ENCODE measurements around the gene PAX5. TPM values are rescaled to one million over a fixed set of nuclear protein-coding genes. Genes with fewer than 3 reads are reported as not detected.

Gene PAX5
- total and polyA plus RNA-seq, 4 donors, result 0.08 to 2.3 (median 0.40) TPM

DNA sequence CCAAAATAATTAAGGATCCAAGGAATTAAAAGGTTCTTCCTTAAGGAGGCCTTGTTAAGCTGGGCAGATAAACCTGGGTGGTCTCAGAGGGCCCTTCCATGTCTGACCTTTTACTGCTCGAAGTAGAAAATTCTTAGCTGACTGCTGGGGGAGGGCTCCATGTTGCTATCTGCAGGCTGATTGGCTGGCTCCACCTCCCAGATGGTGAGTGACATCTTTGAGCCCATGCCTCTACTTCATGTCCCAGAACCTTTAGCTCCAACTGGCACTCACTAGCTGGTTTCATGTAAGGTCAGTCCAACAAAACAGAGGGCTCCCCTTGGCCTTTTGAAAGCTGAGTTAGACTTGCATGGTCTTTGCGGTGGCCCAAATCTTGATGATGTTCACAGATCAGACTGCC is 188.2 kb downstream of the PAX5 start:
- DNase-seq (no peak), ATAC-seq (ENCODE audit: insufficient read depth, low FRiP score) (no peak)
- Histone ChIP-seq H3K27ac (ENCODE audit: low read depth in 1 of 2, low read length in 1 of 2) (no peak overlapping the region), H3K4me1 (ENCODE audit: control insufficient read depth in 5 of 5, insufficient read depth in 5 of 5, low read length in 5 of 5) (no peaks in the 10 kb centered on the region), H3K27me3 (ENCODE audit: control insufficient read depth in 3 of 3, insufficient read depth in 3 of 3, low read length in 2 of 3) (peaks cover 0 to 5% (median 0%) of the 10 kb centered on the region in 3 donors), H3K4me3 (no peak overlapping the region), H3K36me3 (ENCODE audit: control insufficient read depth in 4 of 4, insufficient read depth in 4 of 4, low read length in 4 of 4) (no peaks in the 10 kb centered on the region), H3K9me3 (ENCODE audit: control insufficient read depth in 4 of 4, insufficient read depth in 3 of 4, low read length in 3 of 4) (peaks cover 0 to 4% (median 0%) of the 10 kb centered on the region in 4 donors), H3K9ac (ENCODE audit: insufficient read depth in 1 of 2, low read length in 2 of 2) (no peak overlapping the region)
- WGBS, 2 donors, result 81 to 85% methylated on average over 2 of the region's 2 CpGs
- TF ChIP-seq, protein P1, sequence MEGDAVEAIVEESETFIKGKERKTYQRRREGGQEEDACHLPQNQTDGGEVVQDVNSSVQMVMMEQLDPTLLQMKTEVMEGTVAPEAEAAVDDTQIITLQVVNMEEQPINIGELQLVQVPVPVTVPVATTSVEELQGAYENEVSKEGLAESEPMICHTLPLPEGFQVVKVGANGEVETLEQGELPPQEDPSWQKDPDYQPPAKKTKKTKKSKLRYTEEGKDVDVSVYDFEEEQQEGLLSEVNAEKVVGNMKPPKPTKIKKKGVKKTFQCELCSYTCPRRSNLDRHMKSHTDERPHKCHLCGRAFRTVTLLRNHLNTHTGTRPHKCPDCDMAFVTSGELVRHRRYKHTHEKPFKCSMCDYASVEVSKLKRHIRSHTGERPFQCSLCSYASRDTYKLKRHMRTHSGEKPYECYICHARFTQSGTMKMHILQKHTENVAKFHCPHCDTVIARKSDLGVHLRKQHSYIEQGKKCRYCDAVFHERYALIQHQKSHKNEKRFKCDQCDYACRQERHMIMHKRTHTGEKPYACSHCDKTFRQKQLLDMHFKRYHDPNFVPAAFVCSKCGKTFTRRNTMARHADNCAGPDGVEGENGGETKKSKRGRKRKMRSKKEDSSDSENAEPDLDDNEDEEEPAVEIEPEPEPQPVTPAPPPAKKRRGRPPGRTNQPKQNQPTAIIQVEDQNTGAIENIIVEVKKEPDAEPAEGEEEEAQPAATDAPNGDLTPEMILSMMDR (IDR thresholded peaks at IDR 0.05; ENCODE audit: control extremely low read depth, extremely low read depth), result no peak

DNA sequence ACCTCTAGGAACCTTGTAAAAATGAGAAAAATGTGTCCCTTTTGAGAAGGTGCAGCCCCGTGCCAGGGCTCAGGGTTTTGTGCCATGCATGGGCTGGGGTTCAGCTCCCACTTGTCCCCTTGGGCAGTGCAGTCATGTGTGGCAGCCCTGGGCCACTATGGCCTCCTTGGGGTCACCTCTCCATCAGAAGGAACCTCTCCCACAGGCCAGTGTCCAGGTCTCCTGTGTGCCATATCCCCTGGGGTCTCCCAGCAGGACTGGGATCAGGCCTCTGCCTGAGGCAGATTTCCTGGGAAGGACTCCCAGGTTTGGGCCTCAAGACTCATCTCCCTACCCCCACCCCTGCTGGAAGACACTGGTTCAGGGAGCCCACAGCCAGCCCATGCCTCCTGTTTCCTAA is 189.1 kb downstream of the PAX5 start:
- Histone ChIP-seq H3K27ac (ENCODE audit: low read depth in 1 of 2, low read length in 1 of 2) (no peak overlapping the region), H3K36me3 (ENCODE audit: control insufficient read depth in 4 of 4, insufficient read depth in 4 of 4, low read length in 4 of 4) (no peaks in the 10 kb centered on the region), H3K9ac (ENCODE audit: insufficient read depth in 1 of 2, low read length in 2 of 2) (no peak overlapping the region), H3K27me3 (ENCODE audit: control insufficient read depth in 3 of 3, insufficient read depth in 3 of 3, low read length in 2 of 3) (peaks cover 0 to 5% (median 0%) of the 10 kb centered on the region in 3 donors), H3K9me3 (ENCODE audit: control insufficient read depth in 4 of 4, insufficient read depth in 3 of 4, low read length in 3 of 4) (peaks cover 0 to 4% (median 0%) of the 10 kb centered on the region in 4 donors), H3K4me3 (no peak overlapping the region), H3K4me1 (ENCODE audit: control insufficient read depth in 5 of 5, insufficient read depth in 5 of 5, low read length in 5 of 5) (no peaks in the 10 kb centered on the region)
- WGBS, 2 donors, result 63 to 86% methylated on average over 1 of the region's 1 CpG
- ATAC-seq (ENCODE audit: insufficient read depth, low FRiP score) (no peak), DNase-seq (no peak)
- TF ChIP-seq, protein P1 (IDR thresholded peaks at IDR 0.05; ENCODE audit: control extremely low read depth, extremely low read depth), result no peak

DNA sequence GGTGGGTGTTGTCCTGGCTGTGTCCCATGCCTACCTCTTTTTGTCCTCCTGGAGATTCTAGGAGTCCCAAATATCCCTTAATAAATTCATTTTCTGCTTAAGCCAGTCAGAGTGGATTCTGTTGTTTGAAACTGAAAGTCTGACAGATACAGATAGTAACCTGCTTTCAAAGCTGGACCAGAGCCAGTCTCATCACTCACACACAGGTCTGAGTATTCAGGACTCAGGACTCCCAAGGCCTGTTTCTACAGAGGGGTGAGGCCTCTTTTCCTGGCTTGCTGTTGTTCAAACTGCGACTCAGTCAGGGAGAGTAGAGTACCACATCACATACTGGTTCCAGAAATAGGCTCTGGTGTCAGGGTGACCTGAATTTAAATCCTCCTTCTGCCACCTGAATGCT is 190.1 kb downstream of the PAX5 start:
- Histone ChIP-seq H3K4me1 (ENCODE audit: control insufficient read depth in 5 of 5, insufficient read depth in 5 of 5, low read length in 5 of 5) (no peaks in the 10 kb centered on the region), H3K9me3 (ENCODE audit: control insufficient read depth in 4 of 4, insufficient read depth in 3 of 4, low read length in 3 of 4) (peaks cover 0 to 4% (median 0%) of the 10 kb centered on the region in 4 donors), H3K27me3 (ENCODE audit: control insufficient read depth in 3 of 3, insufficient read depth in 3 of 3, low read length in 2 of 3) (peaks cover 0 to 5% (median 0%) of the 10 kb centered on the region in 3 donors), H3K36me3 (ENCODE audit: control insufficient read depth in 4 of 4, insufficient read depth in 4 of 4, low read length in 4 of 4) (no peaks in the 10 kb centered on the region), H3K27ac (ENCODE audit: low read depth in 1 of 2, low read length in 1 of 2) (no peak overlapping the region), H3K4me3 (no peak overlapping the region), H3K9ac (ENCODE audit: insufficient read depth in 1 of 2, low read length in 2 of 2) (no peak overlapping the region)
- ATAC-seq (ENCODE audit: insufficient read depth, low FRiP score) (no peak), DNase-seq (no peak)
- TF ChIP-seq, protein P1 (IDR thresholded peaks at IDR 0.05; ENCODE audit: control extremely low read depth, extremely low read depth), result no peak
- 77 to 95% methylated on average over 1 of the region's 1 CpG for WGBS, 2 donors
